GM21526 (cell line): ENCODE results near the gene TEX101.
"Not testable (repeated sequence)": the region's sequence is repeated elsewhere in the genome, so short reads cannot be mapped to it uniquely, and the experiment has no call there.

Experiments
- ATAC-seq: cut with Tn5 transposase; IDR thresholded peaks from one replicate; pipeline ENCODE4 v1.9.1; 2021; ENCODE audit warnings: moderate library complexity; ENCODE audit not compliant: unreplicated experiment, low FRiP score

Gene TEX101

DNA sequence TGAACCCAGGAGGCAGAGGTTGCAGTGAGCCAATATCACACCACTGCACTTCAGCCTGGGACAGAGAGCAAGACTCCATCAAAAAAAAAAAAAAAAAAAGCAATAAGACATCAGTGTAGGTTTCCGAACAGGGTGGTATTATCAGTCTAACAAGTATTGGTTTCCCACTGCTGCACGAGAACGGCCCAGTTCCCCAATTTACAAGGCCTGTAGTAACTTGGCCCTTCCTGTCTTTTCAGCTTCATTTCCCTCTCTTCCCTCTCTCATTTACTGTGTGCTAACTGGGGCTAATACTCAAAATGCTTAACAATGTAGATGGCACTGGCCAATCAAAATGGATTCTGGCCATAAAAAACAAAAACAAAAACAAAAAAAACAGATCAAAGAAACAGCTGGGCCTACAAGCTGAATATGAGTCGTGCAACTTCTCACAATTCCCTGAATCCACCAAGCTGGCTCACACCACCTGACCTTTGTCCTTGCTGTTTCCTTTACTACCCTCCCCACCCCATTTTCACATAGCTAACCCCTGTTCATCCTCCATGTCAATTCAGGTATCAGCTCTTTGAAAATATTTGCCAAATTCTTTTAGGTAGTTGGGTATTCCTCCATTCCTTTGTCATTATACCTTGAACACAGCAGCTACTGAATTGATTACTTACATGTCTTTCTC lies 2.4 kb downstream of the TEX101 start:
- ATAC-seq = no peak

DNA sequence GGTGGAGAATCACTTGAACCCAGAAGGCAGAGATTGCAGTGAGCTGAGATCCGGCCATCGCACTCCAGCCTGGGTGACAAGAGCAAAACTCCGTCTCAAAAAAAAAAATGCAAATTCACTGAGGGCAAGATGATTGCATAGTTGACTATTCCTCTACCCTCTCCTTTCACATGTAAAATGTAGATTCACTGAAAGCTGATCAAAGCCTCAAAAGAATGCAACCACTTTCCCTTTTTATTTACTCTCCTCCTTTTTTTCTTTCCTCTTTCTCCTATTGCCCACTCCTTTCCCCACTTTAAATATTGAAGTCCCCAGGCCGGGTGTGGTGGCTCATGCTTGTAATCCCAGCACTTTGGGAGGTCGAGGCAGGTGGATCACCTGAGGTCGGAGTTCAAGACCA lies 6.3 kb downstream of the TEX101 start:
- no peak for ATAC-seq

DNA sequence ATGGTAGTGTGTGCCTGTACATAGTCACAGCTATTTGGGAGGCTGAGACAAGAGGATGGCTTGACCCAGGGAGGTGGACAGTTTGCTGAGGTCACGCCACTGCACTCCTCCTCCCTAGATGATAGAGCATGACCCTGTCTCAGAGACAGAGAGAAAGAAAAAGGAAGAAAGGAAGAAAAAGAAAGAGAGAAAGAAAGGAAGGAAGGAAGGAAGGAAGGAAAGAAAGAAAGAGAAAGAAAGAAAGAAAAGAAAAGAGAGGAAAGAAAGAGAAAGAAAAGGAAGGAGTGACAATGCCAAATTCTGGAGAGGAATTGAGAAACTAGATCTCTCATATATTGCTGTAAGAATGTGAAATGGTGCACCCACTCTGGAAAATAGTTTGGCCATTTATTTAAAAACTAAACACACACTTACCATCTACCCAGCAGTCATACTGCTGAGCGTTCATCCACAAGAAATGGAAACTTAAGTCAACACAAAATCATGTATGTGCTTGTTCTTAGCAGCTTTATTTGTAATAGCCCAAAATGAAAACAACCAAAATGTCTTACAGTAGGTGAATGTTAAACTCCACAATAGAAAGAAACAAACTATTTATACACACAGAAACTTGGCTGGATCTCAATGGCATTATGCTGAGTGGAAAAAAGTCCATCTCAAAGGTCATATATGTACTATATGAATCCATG lies 7.5 kb downstream of the TEX101 start:
- no peak for ATAC-seq

DNA sequence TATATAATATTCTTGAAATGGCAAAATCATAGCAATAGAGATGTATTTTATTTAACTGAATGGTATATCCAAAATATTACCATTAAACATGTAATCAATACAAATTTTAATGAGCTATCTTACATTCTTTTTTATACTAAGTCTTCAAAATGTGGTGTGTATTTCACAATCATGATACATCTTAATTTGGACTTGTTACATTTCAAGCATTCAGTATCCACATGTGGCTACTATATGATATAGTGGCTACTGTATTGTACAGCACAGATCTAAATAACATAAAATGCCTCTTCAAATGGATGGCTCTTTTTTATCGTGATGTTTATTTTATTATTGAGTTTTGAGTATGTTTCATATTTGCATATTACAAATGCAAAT lies 8.0 kb downstream of the TEX101 start:
- ATAC-seq = no peak

DNA sequence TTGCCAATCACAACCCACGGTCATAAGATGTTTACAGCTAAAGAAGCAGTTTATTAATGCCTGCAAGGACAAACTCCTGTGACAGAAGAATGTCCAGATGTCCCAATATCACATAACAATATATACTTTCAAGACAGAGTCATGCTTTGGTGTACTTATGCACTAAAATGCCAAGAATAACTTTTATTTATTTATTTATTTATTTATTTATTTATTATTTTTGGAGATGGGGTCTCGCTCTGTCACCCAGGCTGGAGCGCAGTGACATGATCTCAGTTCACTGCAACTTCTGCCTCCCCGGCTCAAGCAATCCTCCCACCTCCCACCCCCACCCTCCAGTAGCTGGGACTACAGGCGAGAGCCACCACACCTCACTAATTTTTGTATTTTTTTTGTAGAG lies 9.1 kb downstream of the TEX101 start:
- no peak for ATAC-seq

GRCh38 chr19:43425567-43426392 lies 11.1 kb downstream of the TEX101 start:
- ATAC-seq = no peak

- ATAC-seq = no peak
These were observed 14.7 kb downstream of the TEX101 start for GRCh38 chr19:43429395-43429794.

DNA sequence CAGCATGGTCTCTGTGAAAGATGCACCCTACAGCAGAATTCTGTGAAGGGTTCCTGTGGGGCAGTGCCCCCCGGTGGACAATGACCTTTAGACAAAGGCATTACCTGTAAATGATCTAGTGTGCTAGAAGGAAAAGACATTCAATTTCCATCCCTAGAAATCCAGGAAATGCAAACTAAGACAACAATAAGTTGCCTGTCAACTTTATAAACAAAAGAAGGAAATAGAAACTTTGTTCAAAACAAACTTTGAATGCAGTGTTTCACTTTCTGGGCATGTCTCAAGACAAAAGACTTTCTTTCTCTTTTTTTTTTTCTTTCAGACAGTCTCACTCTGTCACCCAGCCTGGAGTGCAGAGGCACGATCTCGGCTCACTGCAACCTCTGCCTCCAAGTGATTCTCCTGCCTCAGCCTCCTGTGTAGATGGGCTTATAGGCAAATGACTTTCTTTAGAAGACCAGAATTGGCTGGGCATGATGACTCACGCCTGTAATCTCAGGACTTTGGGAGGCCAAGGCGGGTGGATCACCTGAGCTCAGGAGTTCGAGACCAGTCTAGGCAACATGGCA lies 15.5 kb downstream of the TEX101 start:
- no peak for ATAC-seq

DNA sequence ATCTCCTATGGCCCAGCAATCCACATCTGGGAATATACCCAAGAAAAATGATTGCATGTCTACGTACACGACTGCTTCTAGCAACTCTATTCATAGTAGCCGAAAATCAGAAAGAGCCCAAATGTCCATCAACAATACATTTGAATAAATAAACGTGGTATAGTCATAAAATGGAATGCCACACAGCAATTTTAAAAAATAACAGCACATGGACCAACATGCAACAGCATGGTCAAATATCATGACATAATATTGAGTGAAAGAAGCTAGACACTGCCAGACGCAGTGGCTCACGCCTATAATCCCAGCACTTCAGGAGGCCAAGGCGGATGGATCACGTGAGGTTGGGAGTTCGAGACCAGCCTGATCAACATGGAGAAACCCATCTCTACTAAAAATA lies 16.3 kb downstream of the TEX101 start:
- no peak for ATAC-seq

- ATAC-seq = no peak
These were observed 18.6 kb downstream of the TEX101 start for GRCh38 chr19:43433358-43433673.

DNA sequence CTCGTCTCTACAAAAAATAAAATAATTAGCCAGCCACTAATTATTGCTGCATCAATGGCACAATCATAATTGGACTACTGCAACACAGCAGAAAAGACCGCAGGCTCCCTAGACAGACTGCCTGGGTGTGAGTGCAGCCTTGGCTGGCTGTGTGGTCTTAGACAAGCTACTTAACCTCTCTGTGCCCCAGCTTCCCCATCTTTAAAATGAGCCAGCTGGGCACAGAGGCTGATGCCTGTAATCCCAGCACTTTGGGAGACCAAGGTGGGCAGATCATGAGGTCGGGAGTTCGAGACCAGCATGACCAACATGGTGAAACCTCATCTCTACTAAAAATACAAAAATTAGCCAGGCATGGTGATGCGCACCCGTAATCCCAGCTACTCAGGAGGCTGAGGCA lies 19.0 kb downstream of the TEX101 start:
- no peak for ATAC-seq

- ATAC-seq = no peak
These were observed 21.1 kb downstream of the TEX101 start for GRCh38 chr19:43435775-43436174.

- not testable (repeated sequence) for ATAC-seq
These were observed 22.6 kb downstream of the TEX101 start for GRCh38 chr19:43437284-43437683.

DNA sequence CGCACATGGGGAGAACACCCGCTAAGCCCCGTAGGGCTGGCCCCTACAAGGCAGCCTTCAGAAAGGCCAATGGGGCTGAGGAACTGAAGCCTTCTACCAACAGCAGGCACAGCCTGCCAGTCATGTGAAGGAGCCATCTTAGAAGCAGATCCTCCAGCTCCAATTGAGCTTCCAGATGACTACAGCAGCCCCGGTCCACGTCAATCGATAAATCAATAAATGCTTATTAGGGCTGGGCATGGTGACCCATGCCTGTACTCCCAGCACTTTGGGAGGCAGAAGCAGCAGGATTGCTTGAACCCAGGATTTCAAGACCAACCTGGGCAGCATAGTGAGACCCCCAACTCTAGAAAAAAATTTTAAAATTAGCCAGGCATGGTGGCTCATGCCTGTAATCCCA lies 23.0 kb downstream of the TEX101 start:
- no peak for ATAC-seq

GRCh38 chr19:43438291-43439031 lies 23.8 kb downstream of the TEX101 start:
- no peak for ATAC-seq

DNA sequence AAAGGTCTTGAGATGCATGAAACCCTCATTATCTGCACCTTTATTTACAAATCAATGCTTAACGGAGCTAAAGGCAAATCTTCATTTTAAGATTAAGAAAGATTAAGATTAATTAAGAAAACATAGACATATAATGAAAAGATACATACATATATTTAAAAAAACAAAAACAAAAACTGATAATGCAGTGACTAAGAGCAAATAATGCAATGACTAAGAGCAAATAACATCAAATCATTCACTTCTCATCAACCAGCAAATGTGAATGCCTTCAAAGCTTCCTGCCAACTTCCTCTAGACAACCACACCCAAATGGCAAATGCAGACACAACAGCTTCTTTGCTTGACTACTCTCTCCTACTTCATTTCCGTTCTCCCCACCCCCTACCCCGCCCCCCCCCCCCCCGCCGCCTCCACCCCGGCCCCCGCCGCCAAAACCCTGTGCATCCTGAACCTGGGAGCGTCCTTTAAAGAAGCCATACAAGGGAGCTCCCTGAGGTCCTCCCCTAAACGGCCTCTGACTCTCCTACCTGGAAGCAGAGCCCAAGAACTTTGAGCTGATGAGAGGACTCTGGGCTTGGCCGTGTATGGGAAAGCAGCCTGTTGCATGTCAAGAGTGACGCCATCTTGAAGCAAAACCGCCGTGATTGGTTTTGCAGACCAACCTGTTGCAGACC lies 24.5 kb downstream of the TEX101 start:
- no peak for ATAC-seq

GRCh38 chr19:43439709-43440063 lies 25.0 kb downstream of the TEX101 start:
- no peak for ATAC-seq

DNA sequence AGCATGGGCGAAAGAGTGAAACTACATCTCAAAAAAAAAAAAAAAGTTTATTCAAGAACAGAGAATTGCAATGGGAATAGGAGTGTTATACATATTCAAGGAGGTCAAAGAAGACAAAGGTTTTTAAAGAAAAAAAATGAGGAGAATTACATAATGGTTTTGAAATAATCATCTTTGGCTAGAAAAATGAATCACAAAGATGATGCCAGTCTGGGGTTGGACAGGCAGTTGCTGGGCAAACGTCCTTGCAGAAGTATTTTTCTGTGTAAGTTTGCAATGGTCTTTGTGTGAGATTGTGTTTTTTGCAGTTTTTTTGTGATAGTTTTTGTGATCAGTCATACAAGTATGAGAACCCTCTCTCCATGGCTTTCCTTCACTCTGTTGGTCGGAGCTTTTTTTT lies 27.0 kb downstream of the TEX101 start:
- ATAC-seq = no peak

GRCh38 chr19:43444091-43444490 lies 29.4 kb downstream of the TEX101 start:
- not testable (repeated sequence) for ATAC-seq

- no peak for ATAC-seq
These were observed 30.0 kb downstream of the TEX101 start for GRCh38 chr19:43444531-43445287.
